Fibroblast of mammary gland (primary cell): ENCODE measurements around the gene ATXN1.

Experiments used
- DNase-seq: peaks from one replicate; pipeline ENCODE4 v3.0.0-alpha.2; 2010; ENCODE audit warnings: low read depth
- H3K4me3 ChIP-seq: 2 replicates; pipeline ENCODE4 v1.5.1; 2011; ENCODE audit warnings: low read depth, mild to moderate bottlenecking, low read length, moderate library complexity; ENCODE audit not compliant: control insufficient read depth
- TF ChIP-seq, protein P1 (sequence below): conservative IDR thresholded peaks from 2 replicates; pipeline ENCODE4 v1.5.1; 2011; ENCODE audit warnings: low read depth, low read length, inconsistent platforms; ENCODE audit not compliant: control insufficient read depth, insufficient read depth

Gene ATXN1

GRCh38 chr6:16318538-16318937, 442.7 kb downstream of the ATXN1 start:
- no peak overlapping the region for H3K4me3 ChIP-seq
- TF ChIP-seq, protein P1, sequence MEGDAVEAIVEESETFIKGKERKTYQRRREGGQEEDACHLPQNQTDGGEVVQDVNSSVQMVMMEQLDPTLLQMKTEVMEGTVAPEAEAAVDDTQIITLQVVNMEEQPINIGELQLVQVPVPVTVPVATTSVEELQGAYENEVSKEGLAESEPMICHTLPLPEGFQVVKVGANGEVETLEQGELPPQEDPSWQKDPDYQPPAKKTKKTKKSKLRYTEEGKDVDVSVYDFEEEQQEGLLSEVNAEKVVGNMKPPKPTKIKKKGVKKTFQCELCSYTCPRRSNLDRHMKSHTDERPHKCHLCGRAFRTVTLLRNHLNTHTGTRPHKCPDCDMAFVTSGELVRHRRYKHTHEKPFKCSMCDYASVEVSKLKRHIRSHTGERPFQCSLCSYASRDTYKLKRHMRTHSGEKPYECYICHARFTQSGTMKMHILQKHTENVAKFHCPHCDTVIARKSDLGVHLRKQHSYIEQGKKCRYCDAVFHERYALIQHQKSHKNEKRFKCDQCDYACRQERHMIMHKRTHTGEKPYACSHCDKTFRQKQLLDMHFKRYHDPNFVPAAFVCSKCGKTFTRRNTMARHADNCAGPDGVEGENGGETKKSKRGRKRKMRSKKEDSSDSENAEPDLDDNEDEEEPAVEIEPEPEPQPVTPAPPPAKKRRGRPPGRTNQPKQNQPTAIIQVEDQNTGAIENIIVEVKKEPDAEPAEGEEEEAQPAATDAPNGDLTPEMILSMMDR = no peak
- peak; percentile 90 for DNase-seq

DNA sequence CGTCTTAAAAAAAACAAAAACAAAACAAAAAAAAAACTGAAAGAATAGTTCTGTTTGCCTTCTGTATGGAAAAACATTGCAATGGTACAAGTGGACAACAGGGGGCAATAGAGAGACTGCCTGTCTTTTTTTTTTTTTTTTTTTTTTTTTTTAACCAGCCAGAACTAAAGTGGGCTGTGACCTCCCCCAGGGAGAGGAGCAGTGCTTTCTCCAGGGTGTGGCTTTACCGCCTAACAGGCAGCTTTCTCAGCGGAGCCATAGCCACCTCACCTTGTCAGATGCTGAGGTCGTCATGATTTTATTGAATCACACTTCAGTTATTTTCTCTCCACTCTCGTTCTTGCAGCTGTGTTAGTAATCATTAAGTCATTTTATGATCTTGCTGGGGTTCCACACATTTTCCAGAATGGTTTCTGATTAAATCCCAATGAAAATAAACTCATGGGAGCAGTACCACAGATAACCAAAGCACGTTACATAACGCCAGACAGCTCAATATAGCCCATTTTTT, 444.5 kb downstream of the ATXN1 start:
- no peak overlapping the region for H3K4me3 ChIP-seq
- peak; percentile 83 for DNase-seq
- TF ChIP-seq, protein P1 = peak; percentile 92

- no peak overlapping the region for H3K4me3 ChIP-seq
- TF ChIP-seq, protein P1 = no peak
- DNase-seq = no peak
These were observed 447.0 kb downstream of the ATXN1 start for GRCh38 chr6:16314296-16314695.

GRCh38 chr6:16313732-16314131, 447.5 kb downstream of the ATXN1 start:
- DNase-seq = no peak
- H3K4me3 ChIP-seq = no peak overlapping the region
- TF ChIP-seq, protein P1 = no peak

DNA sequence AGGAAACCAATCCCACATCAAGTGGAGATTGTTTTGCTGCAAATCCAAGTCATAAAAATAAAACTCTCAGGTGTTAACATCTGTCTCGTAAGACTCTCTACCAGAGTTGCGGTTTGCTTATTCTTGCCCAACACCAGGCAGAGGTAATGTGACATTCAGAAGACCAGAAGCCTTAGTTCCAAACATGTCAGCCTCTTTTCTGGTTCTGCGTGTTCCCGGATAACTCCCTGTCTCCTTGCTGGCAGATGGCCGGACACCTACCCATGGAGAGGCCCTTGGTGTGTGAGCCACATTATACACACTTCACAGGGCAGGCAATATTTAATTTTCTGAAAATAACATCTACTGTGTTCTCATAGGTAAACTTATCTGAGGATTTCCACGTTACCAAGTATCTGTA, 449.5 kb downstream of the ATXN1 start:
- no peak for DNase-seq
- TF ChIP-seq, protein P1 = no peak
- H3K4me3 ChIP-seq = no peak overlapping the region

GRCh38 chr6:16306334-16306733, 454.9 kb downstream of the ATXN1 start:
- H3K4me3 ChIP-seq = no peak overlapping the region
- DNase-seq = no peak
- TF ChIP-seq, protein P1 = no peak

GRCh38 chr6:16305788-16306187, 455.5 kb downstream of the ATXN1 start:
- H3K4me3 ChIP-seq = no peak overlapping the region
- TF ChIP-seq, protein P1 = no peak
- DNase-seq = no peak
